Measurements from ENCODE around the gene CCDC70.

DNA sequence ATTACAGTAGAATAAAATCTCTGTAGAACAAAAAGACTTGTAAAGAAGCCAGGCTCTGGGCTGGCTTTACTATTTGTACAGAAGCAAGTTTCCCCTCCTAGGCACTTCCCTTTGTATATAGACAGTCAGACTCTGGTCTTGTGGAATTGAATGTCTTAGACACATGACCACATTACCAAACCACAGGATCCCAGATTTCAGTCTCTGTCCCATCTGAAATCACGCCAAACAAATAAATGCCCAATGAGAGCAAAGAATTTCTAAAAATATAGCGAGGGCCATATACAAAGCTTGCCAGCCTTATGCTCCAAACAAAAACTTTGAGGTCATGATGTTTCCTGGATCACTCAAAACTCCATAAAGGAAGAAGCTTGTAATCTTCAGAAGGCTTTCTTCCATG is 23.9 kb downstream of the CCDC70 start:
- TF ChIP-seq, protein P1, sequence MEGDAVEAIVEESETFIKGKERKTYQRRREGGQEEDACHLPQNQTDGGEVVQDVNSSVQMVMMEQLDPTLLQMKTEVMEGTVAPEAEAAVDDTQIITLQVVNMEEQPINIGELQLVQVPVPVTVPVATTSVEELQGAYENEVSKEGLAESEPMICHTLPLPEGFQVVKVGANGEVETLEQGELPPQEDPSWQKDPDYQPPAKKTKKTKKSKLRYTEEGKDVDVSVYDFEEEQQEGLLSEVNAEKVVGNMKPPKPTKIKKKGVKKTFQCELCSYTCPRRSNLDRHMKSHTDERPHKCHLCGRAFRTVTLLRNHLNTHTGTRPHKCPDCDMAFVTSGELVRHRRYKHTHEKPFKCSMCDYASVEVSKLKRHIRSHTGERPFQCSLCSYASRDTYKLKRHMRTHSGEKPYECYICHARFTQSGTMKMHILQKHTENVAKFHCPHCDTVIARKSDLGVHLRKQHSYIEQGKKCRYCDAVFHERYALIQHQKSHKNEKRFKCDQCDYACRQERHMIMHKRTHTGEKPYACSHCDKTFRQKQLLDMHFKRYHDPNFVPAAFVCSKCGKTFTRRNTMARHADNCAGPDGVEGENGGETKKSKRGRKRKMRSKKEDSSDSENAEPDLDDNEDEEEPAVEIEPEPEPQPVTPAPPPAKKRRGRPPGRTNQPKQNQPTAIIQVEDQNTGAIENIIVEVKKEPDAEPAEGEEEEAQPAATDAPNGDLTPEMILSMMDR (IDR thresholded peaks at IDR 0.05; ENCODE audit: poor library complexity, severe bottlenecking): no peak
- TF ChIP-seq EP300 (conservative IDR thresholded peaks at IDR 0.05; ENCODE audit: poor library complexity, severe bottlenecking): no peak
- TF ChIP-seq SMC3 (conservative IDR thresholded peaks at IDR 0.05; ENCODE audit: poor library complexity): no peak
- TF ChIP-seq EZH2 (IDR thresholded peaks at IDR 0.05; ENCODE audit: borderline replicate concordance, insufficient read depth, low read length, poor library complexity, severe bottlenecking): no peak

Measured in neural cell (in vitro differentiated cells).